Upper lobe of right lung (tissue), 1 donor: ENCODE data around the gene TCP1. TPM values are rescaled to one million over a fixed set of nuclear protein-coding genes. Genes with fewer than 3 reads are reported as not detected.

Source experiments
- ATAC-seq: fragments of 200-7000 bp; cut with Tn5 transposase; one replicate; pipeline ENCODE4 v1.9.1; 2020; ENCODE audit warnings: mild to moderate bottlenecking, moderate library complexity
- DNase-seq: peaks from one replicate; pipeline ENCODE4 v3.0.0-alpha.2; 2020
- H3K27ac ChIP-seq: fragments of 200-600 bp; one replicate; pipeline ENCODE4 v1.8.0; 2022
- H3K27me3 ChIP-seq: fragments of 200-600 bp; one replicate; pipeline ENCODE4 v1.8.0; 2022; ENCODE audit warnings: mild to moderate bottlenecking
- H3K36me3 ChIP-seq: fragments of 200-600 bp; one replicate; pipeline ENCODE4 v1.8.0; 2022
- H3K4me1 ChIP-seq: fragments of 200-600 bp; one replicate; pipeline ENCODE4 v1.8.0; 2022
- H3K4me3 ChIP-seq: fragments of 200-600 bp; one replicate; pipeline ENCODE4 v1.8.0; 2022; ENCODE audit warnings: mild to moderate bottlenecking
- H3K9me3 ChIP-seq: fragments of 200-600 bp; one replicate; pipeline ENCODE4 v1.8.0; 2022
- intact Hi-C: fragments of 100-400 bp; cut with DNase I; formaldehyde crosslinking; loops from one replicate; pipeline ENCODE4 v1.11.0; 2022
- total RNA-seq: library from RNA; stranded (reverse); fragmentation: NEBNext Ultra II Directional; extraction: Animal tissue kit (Norgen Biotek cat#: 25700); gene quantifications from one replicate; pipeline ENCODE4 v1.2.1, GENCODE V29; 2021
- TF ChIP-seq, protein P1 (sequence below): fragments of 200-600 bp; IDR thresholded peaks from one replicate; pipeline ENCODE4 v1.8.0; 2022; ENCODE audit warnings: antibody characterized with exemption
- donor health status: DM: no; HTN: yes; CAD: no; lungs with severe emphysema.

Gene TCP1
- total RNA-seq, 1 donor from 2014 or later, result 105 TPM

DNA sequence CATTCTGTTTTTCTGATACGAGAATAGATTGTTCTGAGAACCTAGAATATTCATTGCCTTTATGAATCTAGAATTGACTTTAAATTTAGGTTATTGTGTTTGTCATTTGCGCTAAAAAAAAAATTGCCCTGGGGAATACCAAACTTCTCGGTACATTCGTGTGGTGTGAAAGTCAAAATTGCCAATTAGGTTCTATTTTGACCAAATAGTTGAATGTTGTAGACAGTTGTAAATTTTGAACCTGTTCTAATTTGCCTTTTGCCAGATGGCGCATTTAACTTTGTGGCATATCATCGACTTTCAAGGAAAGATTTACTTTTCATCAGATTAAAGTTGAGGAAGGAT is 59.1 kb downstream of the TCP1 start:
- intact Hi-C loops, result no loop called here
- peak overlapping the region; percentile 95 for H3K4me3 ChIP-seq

DNA sequence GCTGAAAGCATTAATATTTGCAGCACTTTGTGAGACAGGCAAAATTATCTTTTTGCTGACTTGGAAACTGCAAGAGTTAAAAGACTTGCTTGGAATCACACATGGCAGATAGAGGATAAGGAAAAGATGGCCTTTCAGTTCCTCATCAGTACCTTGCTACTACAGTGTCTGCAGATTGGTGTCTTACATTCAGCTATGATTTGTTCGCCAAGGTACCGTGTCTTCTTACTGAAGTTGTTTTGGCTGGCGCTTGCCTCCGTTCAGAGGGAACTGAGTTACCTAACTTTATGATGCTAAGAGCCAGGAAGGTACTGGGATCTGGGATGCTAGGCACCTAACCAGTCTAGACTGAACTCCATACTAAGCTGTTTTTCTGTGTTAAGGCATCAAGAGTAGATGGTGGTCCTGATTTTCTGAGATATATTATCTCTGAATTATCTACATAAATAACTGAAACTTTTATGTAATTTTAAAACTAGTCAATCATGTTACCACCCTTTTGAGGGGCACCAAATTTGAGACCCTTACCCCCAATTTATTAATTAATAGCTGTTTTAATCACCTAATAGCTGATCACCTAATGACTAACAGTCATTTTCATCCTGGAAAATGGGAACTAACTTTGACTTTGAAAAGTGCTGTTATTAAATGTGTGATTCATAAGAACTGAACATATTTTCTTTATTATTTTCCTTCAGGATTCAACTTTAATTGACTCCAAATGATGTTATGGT is 59.6 kb downstream of the TCP1 start:
- intact Hi-C loops, result no loop called here
- no peak overlapping the region for H3K27ac ChIP-seq
- no peaks in the 10 kb centered on the region for H3K9me3 ChIP-seq
- H3K4me1 ChIP-seq, result peaks cover 38% of the 10 kb centered on the region
- H3K27me3 ChIP-seq, result no peaks in the 10 kb centered on the region
- DNase-seq (no peak), ATAC-seq (no peak)
- peak overlapping the region; percentile 95 for H3K4me3 ChIP-seq
- no peaks in the 10 kb centered on the region for H3K36me3 ChIP-seq
- TF ChIP-seq, protein P1, sequence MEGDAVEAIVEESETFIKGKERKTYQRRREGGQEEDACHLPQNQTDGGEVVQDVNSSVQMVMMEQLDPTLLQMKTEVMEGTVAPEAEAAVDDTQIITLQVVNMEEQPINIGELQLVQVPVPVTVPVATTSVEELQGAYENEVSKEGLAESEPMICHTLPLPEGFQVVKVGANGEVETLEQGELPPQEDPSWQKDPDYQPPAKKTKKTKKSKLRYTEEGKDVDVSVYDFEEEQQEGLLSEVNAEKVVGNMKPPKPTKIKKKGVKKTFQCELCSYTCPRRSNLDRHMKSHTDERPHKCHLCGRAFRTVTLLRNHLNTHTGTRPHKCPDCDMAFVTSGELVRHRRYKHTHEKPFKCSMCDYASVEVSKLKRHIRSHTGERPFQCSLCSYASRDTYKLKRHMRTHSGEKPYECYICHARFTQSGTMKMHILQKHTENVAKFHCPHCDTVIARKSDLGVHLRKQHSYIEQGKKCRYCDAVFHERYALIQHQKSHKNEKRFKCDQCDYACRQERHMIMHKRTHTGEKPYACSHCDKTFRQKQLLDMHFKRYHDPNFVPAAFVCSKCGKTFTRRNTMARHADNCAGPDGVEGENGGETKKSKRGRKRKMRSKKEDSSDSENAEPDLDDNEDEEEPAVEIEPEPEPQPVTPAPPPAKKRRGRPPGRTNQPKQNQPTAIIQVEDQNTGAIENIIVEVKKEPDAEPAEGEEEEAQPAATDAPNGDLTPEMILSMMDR, result no peak

More for the DNA sequence above, 59.1 kb downstream of the TCP1 start:
- ATAC-seq (no peak), DNase-seq (no peak)
- Histone ChIP-seq H3K27ac (no peak overlapping the region), H3K36me3 (no peaks in the 10 kb centered on the region), H3K9me3 (no peaks in the 10 kb centered on the region), H3K4me1 (peaks cover 38% of the 10 kb centered on the region), H3K27me3 (no peaks in the 10 kb centered on the region)
- TF ChIP-seq, protein P1, result no peak

DNA sequence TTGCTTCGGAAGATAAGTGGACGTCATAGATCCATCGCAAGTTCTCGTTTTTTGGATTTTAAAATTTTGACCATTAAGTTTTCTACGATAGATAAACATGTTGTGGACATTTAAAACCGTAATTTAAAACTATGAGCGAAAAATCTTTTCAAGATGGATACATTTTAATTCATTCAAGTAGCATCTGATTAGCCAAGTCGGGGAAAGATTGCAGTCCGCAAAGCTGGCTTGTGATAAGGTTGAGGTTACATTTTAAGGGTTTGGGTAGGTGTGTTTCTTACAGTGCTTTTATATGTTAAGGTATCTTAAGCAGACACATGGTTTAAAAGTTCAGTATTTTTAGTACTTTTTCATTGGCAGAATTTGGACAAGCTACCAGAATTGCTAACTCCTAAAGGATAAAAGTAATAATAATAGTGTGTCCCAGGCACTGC is 60.9 kb downstream of the TCP1 start:
- peak overlapping the region; percentile 95 for H3K4me3 ChIP-seq
- intact Hi-C loops, result no loop called here
- no peaks in the 10 kb centered on the region for H3K36me3 ChIP-seq
- TF ChIP-seq, protein P1, result no peak
- H3K27ac ChIP-seq, result peak overlapping the region; percentile 99
- no peaks in the 10 kb centered on the region for H3K9me3 ChIP-seq
- peaks cover 38% of the 10 kb centered on the region for H3K4me1 ChIP-seq
- DNase-seq (no peak), ATAC-seq (no peak)
- no peaks in the 10 kb centered on the region for H3K27me3 ChIP-seq

Other genes starting within 250 kb of the TCP1 start
- gene SOD2, start 96.4 kb downstream of the TCP1 start, total RNA-seq, result 374 TPM
- 77.4 TPM for gene WTAP, start 62.1 kb downstream of the TCP1 start, total RNA-seq
- 52.6 TPM for gene ACAT2, start 27.6 kb downstream of the TCP1 start, total RNA-seq
- gene MRPL18, start 865 bp upstream of the TCP1 start, total RNA-seq, result 46.0 TPM
- gene PNLDC1, start 10.7 kb upstream of the TCP1 start, total RNA-seq, result 0.49 TPM
- gene MAS1, start 101.4 kb upstream of the TCP1 start, total RNA-seq, result not detected
- 144 TPM for gene IGF2R, start 179.5 kb upstream of the TCP1 start, total RNA-seq